Stimulated activated CD8-positive, alpha-beta memory T cell treated with anti-CD3 and anti-CD28 coated beads, Interleukin-2, amount 100 ng/mL, for 1 hour (primary cell): ENCODE data around the gene SPACA6.

Experiments
- DNase-seq, 2 donors: peaks; one replicate each; pipeline ENCODE4 v3.0.0-alpha.2; 2020; ENCODE audit warnings: low read depth in 2 of 2

SPACA6 gene

DNA sequence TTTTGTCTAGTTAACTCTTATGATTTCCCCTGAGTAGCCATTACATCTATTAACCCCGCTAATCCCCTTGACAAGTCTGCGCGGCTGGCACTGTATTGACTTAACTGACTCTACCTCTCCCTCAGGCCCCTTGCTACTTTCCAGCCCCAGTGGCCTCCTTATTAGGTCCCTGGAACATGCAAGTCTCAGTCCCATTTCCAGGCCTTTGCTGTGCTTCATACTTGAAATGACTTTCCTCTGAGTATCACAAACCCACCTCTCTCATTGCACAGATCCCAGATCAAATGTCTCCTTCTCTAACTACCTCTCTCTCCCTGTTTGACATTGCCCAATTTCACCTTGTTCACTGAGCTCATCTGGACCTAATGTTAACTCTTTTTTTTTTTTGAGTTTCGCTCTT lies 13.2 kb downstream of the SPACA6 start:
- DNase-seq, result no peak

DNA sequence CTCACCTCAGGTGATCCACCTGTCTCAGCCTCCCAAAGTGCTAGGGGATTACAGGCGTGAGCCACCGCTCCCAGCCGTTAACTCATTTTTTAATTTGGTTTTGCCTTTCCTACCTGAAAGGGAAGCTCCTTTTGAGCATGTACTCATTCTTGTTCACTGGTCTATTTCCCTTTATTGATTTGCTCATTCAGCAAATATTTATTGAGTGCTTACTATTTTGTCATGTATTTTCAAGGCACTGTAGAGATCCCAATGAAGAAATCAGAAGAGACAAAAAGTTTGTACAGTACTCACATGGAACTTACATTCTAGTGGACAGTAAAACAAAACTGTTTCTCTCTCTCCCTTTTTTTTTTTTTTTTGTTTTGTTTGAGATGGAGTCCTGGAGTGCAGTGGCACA lies 13.8 kb downstream of the SPACA6 start:
- no peak for DNase-seq

DNA sequence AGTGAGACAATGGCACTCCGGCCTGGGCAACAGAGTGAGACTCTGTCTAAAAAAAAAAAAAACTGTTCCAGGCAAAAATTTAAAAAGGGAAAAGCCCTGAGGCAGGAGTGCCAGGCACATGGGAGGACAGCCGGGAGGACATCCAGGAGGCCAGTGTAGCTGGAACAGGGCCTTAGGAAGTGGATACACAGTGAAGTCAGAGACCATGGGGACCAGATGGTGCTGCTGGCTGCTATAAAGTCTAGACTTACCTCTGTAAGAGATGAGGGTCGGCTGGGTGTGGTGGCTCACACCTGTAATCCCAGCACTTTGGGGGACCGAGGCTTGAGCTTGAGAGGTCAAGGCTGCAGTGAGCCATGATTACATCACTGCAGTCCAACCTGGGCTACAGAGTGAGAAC lies 15.7 kb downstream of the SPACA6 start:
- no peak for DNase-seq

DNA sequence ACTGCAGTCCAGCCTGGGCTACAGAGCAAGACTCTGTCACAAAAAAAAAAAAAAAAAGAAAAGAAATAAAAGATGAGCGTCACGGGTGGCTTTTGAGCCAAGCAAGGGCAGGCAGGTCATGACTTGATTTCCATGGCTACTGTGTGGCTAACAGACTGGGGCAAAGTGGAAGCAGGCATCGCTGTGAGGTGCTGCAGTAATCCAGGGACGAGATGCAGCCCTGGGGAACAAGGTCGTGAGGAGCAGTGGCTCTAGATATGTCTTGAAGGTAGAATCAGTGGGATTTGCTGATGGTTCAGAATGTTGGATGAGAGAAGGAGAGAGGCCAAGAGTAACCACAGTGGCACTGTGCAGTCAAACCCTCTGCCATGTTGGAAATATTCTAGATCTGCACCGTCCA lies 16.4 kb downstream of the SPACA6 start:
- DNase-seq, result no peak

DNA sequence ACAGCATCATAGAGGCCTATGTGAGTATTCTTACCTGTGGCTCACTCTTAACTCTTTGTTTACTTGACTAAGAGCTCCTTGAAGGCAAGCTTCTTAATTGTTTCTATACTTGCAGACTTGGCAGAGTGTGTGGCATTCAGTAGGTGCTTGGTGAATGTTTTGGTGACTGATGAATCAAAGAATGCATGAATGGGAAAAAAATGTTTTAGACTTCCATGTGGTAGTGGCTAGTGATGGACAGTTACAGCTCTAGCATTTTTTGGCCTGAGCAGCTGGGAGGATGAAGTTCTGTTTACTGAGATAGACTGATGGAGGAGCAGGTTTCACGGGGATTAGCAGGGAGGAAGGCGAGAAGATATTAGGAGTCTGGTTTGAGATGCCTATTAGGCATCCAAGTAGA lies 17.0 kb downstream of the SPACA6 start:
- DNase-seq, result no peak

DNA sequence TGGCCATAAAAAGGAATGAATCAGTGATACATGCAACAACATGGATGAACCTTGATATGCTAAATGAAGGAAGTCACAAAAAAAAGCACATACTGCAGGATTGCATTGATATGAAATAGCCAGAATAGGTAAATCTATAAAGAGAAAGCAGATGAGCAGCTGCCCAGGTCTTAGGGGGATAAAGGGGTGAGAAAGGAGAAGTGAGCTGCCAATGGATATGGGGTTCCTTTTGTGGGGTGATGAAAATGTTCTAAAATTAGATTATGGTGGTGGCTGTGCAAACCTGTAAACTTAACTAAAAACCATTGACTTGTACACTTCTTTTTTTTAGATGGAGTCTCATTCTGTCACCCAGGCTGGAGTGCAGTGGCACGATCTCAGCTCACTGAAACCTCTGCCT lies 18.6 kb downstream of the SPACA6 start:
- DNase-seq, result no peak

DNA sequence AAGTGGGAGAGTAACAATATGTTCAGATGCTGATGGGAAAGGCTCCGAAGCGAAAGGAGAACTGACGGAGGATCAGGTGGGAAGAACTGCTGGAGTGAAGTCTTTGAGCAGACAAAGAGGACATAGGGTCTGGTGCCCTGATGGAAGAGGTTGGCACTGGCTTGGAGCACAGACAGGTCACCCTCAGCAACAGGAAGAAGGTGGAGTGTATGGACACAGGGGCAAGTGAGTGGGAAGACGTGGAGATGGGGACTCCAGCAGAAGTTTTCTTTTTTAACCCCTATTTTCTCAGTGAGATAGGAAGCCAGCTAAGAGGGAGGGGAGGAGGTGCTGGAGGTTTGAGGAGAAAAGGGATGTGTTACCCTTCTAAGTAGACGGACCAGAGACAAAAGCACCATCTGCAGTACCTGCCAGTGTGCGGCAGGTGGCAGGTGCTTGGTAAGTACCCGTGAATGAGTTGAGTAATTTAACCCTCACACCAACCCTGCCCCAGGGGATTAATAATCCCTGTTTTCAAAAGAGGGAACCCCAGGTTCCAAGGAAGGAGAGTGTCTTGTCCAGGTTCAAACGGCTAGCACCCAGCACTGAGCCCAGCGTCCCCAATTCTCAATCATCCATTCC lies 19.4 kb downstream of the SPACA6 start:
- DNase-seq, result no peak

DNA sequence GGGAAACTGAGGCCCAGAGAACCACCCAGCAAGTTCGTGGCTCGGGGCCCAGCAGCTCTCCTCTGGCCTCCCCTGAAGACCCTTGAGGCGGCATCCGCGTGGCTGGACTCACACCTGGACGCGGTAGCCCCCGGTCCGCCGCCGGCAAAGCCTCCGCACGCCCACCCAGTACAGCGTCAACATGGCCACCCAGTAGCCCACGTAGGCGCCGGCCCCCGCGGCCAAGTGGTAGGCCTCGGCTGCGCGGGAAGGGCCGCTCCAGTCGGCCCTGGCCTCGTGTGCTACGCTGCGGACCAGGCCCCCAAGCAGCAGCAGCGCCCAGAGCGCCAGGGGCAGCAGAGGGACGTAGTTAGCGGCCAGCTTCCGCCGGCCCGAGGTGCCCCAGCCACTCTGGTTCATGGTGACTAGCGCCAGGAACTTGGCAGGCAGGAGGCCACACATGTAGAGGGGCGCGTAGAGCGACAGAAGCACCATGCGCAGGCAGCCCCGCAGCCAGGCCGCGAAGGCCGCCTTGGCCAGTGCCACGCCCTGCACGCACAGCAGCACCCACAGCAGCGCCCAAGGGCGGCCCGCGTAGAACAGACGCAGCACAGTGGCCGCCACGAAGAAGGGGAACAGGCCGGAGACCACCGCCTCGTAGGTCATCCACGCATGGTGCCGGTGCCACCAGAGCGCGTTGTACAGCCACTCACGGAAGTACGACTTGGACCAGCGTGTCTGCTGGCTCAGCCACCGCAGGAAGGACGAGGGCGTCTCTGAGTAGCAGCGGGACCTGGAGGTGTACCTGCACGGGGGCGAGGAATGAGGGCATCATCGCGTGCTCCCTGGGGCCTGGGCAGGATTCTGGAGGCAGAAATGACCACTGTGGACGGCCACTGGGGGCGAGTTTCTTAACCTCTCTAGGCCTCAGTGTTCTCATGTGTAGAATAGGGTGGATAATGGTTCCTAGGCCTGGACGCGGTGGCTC lies 20.5 kb downstream of the SPACA6 start:
- DNase-seq, result no peak

DNA sequence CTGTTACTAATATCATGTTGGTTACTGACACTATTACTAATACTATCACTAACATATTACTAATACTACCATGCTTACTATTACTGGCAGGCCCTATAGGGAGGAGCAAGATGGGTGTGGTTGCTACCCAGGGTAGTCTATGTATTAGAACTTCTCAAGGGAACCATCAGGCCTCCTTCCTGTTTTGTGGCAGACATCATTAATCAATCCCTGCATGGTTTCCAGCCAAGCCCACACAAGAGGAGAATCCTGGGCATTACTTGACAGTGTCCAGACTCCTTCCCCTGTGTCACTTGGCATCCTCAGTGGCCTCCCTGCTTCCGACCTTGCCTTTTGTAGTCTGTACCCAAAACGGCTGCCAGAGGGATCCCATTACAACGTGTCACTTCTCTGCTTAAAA lies 21.7 kb downstream of the SPACA6 start:
- no peak for DNase-seq

DNA sequence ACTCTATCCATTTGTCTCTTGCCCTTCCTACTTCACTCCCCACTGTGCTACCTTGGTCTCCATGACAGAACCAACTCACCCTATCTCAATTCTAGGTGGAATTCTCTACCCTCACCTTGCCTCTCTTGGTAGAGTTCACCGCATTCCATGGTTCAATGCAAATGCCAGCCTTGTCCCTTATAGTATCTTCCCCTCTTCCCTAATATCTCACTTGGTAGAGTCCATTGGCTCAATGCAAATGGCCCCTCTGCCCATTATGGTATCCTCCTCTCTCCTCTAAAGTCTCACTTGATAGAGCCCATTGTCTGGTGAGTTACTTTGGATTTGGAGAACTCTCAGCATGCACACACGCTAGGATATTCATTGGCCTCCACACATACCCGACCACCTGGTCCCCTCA lies 22.7 kb downstream of the SPACA6 start:
- DNase-seq, result no peak

DNA sequence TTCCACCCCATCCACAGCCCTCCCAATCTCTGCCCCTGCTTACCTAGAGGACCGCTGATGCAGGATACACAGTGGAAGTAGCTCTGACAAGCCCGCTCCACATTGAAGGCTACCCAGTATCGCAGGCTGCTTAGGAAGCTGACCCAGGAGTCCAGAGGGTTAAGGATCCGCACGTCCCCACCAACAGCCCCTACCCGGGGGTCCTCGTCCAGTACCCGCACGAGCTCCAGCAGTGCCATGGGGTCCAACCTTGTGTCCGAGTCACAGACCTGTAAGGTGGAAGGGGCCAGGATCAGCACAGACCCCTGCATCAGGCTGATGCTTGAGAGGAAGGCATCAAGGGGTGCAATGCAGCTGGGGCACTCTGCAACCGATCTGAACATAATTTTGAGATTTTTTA lies 23.8 kb downstream of the SPACA6 start:
- no peak for DNase-seq

DNA sequence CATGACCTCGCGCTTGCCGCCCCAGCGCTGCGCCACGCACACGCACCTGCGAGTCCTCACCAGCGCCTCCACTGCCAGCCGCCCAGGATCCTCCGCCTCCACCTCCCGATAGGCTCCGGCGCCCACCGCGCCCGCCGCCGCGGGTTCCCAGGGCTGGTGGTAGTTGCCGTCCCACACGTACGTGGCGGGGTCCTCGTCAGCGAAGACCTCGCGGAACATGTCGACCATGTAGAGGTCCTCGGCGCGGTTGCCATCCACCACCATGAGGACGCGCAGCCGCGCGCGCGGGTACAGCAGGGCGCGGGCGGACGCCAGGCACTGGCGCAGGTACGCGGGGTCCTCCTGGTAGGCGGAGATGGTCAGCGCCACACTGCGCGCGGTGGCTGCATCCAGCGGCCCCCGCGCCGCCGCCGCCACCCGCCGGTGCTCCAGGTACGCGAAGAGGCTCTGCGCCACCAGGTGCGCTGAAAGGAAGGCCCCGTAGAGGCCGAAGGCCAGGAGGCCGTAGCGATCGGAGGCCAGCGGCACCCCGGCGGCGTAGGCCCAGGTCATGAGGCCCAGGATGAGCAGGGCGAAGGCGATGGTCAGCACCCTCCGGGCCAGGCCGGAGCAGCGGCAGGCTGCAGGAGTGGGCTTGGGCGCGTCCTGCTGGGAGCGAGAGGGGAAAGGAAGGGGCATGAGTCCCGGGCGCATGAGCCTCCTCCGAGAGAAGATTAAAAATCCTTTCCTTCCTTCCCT lies 26.3 kb downstream of the SPACA6 start:
- no peak for DNase-seq

DNA sequence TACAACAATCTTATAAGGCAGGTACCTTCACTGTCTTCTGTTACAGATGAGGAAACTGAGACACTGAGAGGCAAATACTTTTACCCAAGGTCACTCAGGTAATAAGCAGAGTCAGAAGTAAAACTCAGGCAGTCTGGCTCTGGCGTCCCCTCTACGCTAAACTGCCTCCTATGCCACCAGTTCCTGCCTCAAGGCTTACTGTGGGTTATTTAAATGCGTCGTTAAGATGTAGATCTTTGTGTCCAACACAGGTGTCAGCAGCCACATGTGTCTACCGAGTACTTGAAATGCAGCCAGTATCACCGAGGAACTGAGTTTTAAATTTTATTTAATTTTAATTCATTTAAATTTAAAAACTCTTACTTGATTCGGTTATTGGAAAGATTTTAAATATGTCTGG lies 28.8 kb downstream of the SPACA6 start:
- no peak for DNase-seq

DNA sequence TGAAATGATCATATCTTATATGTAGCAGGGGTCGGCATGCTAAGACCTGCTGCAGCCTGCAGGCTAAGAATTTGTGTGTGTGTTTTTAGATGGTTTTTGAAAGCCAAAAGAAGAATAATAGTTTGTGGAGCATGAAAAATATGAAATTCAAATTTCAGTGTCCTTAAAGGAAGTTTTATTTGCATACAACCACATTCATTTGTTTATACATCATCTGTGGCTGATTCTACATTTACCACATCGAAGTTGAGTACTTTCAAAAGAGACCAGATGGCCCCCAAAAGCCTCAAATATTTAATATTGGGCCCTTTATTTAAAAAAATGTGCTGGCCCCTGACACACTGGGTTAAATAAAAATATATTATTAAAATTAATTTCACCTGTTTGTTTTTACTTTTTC lies 29.4 kb downstream of the SPACA6 start:
- no peak for DNase-seq

DNA sequence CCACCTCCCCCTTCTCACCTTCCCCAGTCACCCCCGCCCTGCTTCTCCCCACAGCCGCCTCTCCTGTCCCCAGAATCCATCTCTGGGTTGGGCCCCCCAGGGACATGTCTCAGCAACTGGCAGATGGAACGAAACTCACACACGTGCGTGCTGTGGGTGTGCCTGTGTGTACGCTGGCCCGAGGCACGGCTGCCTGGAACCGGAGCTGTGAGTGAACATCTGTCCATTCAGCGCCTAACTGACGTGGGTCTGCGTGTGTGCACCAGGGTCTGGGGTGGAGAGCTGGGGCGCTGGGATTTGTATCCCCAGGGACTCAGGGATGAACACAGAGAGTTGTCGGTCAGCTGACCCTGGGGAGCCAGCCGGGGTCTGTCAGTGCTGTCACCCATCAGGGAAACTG lies 31.4 kb downstream of the SPACA6 start:
- no peak for DNase-seq

DNA sequence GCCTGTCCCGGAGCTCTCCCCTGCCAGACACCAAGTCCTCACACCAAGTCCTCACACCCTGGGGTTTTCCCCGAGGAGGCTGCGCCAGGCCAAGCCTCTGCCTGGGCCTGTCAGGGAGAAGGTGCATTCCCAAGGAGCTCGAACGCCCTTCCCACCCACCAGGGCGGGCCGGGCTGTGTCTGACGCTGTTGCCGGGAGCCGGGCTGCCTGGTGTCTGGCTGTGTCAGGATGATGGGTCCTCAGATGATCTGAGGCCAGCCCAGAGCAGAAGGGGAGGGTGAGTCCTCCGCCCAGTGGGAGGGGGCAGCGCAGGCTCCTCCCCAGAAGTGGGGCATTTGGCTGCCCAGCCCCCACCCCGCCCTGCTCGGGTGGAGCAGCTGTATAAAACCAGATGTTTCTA lies 32.9 kb downstream of the SPACA6 start:
- no peak for DNase-seq

DNA sequence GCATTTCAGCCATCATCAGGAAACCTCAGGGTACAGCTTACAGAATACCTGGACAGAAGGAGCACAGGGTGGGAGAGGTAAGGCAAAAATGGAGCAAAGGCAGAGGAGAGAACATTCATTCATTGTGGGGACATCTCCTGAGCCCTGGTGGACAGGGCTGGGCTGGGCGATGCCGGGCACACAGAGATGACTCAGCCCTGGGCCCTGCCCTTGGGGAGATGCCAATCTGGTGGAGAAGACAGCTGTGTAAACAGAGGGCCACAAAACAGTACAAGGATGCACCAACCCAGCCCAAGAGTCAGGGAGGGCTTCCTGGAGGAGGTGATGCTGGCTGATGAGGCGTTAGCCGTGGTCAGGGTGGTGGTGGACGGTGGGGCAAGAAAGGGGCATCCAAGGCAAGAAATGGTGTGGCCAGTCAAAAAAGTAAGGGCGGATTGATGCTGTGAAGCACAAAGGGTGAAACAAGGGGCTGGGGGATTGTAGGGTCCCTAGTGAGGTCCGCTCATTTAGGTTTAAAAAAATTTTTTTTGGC lies 34.3 kb downstream of the SPACA6 start:
- DNase-seq, result no peak

DNA sequence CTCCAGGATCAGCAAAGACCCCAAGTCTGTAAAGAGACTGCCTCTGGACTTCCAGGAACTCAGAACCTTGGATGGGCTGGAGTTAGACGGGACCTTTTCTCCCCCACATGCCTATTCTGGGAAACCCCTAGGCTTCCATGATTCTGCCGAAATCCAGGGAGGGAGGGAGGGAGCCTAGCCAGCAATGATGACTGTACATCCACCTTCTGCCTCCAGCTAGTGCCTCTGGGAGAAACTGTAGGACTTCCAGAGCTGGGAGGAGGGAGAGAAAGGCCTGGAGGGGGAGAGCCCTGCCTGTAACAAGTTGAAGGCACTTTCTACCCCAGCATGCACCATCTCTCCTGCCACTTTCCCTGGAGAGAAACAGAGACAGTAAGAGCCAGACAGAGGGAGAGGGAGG lies 36.7 kb downstream of the SPACA6 start:
- no peak for DNase-seq

DNA sequence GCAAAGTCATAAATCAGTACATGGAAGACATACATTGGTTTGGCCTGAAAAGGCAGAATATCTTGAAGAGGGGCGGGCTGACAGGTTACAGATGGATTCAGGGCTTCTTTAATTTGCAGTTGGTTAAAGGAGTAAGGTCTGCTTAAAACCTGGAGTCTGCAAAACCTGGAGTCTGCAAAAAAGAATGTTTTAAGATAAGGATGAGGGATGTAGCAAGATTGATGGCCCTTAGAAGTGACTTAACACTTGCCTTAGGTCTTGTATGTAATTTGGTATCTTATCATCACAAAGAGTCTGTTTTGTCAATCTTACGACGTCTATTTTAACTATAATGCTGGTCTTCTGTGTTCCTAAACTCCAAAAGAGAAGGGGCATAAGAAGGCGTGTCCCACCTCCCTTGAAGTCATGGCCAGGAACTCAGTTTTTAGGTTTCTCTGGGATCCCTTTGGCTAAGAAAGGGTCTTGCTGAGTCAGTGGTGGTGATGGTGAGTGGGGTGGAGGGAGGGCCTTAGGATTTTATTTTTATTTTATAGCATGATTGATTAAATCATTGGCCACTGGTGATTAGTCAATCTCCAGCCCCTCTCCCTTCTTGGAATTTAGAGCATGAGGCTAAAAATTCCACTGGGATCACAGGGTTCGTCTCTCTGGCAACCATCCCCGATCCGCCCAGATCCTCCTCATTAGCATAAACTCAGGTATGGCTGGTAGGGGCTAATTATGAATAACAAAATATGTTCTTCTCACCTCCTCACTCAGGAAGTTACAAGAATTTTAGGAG lies 40.8 kb downstream of the SPACA6 start:
- no peak for DNase-seq

DNA sequence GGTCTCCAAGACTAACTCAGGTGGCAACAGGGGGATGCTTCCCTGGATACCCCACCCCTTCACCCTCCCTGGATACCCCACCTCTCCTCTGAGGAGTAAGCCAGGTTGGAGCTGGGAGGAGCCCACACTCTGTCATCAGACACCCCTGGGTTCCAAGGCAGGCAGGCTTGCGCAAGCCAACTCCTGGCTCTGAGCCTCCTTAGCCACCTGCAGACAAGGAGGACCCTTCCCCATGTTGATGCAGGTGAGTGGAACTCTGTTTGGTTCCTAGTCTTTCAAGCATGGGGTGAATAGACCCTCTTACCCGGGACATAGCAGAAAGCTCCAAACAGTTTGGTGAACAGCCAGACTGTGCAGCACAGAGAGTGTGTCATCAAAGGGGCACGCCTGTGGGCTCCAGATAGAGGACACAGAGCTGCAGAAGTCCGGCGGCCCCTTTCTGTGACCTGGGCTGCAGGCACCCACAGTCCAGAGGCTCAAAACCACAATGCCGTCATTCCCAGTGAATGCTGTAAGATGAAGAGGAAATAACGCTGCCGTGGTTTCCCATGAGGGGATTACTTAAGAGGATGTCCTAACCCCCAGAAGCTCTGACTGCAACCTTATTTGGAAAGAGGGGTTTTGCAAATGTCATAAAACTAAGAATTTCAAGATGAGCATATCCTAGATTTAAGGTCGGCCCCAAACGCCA lies 42.8 kb downstream of the SPACA6 start:
- DNase-seq, result no peak

DNA sequence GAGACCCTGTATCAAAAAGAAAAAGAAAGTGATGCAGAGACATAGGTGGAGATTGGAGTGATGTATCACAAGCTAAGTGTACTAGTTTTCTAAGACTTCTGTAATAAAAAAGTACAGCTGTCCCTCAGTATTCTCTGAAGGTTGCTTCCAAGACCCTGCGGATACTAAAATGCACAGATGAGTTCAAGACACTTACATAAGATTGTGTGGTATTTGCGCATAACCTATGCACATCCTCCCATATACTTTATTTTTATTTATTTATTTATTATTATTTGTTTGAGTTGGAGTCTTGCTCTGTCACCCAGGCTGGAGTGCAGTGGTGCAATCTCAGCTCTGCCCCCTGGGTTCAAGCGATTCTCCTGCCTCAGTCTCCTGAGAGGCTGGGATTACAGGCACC lies 44.3 kb downstream of the SPACA6 start:
- no peak for DNase-seq
